ENCODE data around the gene CYB5D1.

GRCh38 chr17:7853691-7854038 lies 4.1 kb upstream of the CYB5D1 start:
- TF ChIP-seq CTCF (IDR thresholded peaks at IDR 0.05) (no peak), POLR2A (IDR thresholded peaks at IDR 0.05) (no peak)
